AG09309 (cell line): ENCODE results near the gene MTUS2.
A peak's percentile ranks its signal among the peaks of the same experiment; 100 is the strongest.

Experiments
- DNase-seq: peaks from one replicate; pipeline ENCODE4 v3.0.0-alpha.2; 2010; ENCODE audit warnings: low read depth
- H3K4me3 ChIP-seq: 2 replicates; pipeline ENCODE4 v1.5.1; 2011; ENCODE audit warnings: mild to moderate bottlenecking, low read depth, low read length, moderate library complexity; ENCODE audit not compliant: control insufficient read depth
- TF ChIP-seq, protein P1 (sequence below): IDR thresholded peaks from 2 replicates; pipeline ENCODE4 v1.5.1; 2011; ENCODE audit warnings: mild to moderate bottlenecking, low read depth, low read length, inconsistent platforms; ENCODE audit not compliant: insufficient read depth, control insufficient read depth; ENCODE audit errors: missing control alignments

MTUS2 gene

GRCh38 chr13:29471551-29471950 is 651.4 kb downstream of the MTUS2 start:
- no peak for DNase-seq
- TF ChIP-seq, protein P1, sequence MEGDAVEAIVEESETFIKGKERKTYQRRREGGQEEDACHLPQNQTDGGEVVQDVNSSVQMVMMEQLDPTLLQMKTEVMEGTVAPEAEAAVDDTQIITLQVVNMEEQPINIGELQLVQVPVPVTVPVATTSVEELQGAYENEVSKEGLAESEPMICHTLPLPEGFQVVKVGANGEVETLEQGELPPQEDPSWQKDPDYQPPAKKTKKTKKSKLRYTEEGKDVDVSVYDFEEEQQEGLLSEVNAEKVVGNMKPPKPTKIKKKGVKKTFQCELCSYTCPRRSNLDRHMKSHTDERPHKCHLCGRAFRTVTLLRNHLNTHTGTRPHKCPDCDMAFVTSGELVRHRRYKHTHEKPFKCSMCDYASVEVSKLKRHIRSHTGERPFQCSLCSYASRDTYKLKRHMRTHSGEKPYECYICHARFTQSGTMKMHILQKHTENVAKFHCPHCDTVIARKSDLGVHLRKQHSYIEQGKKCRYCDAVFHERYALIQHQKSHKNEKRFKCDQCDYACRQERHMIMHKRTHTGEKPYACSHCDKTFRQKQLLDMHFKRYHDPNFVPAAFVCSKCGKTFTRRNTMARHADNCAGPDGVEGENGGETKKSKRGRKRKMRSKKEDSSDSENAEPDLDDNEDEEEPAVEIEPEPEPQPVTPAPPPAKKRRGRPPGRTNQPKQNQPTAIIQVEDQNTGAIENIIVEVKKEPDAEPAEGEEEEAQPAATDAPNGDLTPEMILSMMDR: no peak
- H3K4me3 ChIP-seq: no peak overlapping the region

DNA sequence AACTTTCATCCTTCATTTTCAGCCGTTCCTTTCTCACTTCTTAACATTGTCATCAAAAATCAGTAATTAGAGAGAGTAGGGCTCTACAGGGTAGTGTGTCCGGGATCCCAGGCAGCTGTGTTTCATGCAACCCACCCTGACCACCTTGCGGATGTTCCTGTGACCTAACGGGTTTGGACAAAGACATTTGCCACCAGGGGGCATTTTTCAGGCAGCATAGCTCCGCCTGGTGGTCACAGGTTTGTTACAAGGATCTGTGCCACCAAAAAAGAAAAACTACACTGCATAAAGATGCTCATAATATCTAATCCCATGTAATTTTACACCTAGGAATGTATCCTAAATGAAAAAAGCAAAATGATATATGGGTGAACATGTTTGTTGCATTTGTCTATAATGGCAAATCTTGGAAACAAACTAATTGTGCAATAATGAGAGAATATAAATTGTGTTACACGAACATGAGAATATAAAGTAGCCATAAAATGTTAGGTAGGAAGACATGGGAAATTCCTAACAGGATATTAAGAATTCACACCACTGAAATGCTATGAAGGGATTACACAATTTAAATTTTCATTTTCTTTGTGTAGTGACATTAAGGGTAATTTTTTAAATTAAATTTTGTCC is 652.3 kb downstream of the MTUS2 start:
- no peak for DNase-seq
- H3K4me3 ChIP-seq: no peak overlapping the region
- TF ChIP-seq, protein P1: peak; percentile 98

- TF ChIP-seq, protein P1: no peak
- no peak for DNase-seq
- H3K4me3 ChIP-seq: no peak overlapping the region
Measured at GRCh38 chr13:29473166-29473565, 653.0 kb downstream of the MTUS2 start.

- TF ChIP-seq, protein P1: no peak
- H3K4me3 ChIP-seq: no peak overlapping the region
- peak; percentile 31 for DNase-seq
Measured at GRCh38 chr13:29474991-29475390, 654.9 kb downstream of the MTUS2 start.

DNA sequence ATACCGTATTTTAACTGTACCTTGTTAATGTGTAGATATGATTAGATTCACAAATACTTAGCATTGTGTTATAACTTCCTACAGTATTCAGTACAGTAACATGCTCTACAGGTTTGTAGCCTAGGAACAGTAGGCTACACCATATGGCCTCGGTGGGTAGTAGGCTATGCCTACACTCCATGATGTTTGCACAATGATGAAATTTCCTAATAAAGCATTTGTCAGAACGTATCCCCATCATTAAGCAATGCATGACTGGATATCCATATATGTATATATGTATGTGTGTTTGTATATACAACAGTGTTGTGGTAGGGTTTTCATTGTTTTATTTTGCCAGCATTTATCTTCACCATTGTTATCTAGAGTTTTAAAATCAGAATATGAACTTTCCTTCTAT is 655.9 kb downstream of the MTUS2 start:
- H3K4me3 ChIP-seq: no peak overlapping the region
- DNase-seq: no peak
- TF ChIP-seq, protein P1: no peak

GRCh38 chr13:29479716-29480492 is 659.8 kb downstream of the MTUS2 start:
- DNase-seq: no peak
- TF ChIP-seq, protein P1: no peak
- no peak overlapping the region for H3K4me3 ChIP-seq
